MCF 10A (cell line): Measurements from ENCODE around the gene FTCDNL1. TPM values are rescaled to one million over a fixed set of nuclear protein-coding genes. Genes with fewer than 3 reads are reported as not detected.

ENCODE experiments used
- Bru-seq: library from RNA; stranded (reverse); fragments of 400-500 nt; gene quantifications from one replicate; lab custom pipeline; 2021; lab: Mats Ljungman, UMichigan
- BruChase-seq, 2 experiments: library from RNA; stranded (reverse); fragments of 400-500 nt; gene quantifications; one replicate each; lab custom pipeline; 2021; lab: Mats Ljungman, UMichigan
- BruUV-seq: library from RNA; stranded (reverse); fragments of 400-500 nt; replicated peaks from 2 replicates; lab custom pipeline; 2021; lab: Mats Ljungman, UMichigan
- CTCF ChIA-PET: fragments of 300-600 bp; sonication (Branson Sonifier 250); formaldehyde crosslinking; extraction: SDS; loops from one replicate; lab custom pipeline; 2021; ENCODE audit warnings: antibody characterized with exemption, inconsistent platforms; lab: Yijun Ruan, JAX
- POLR2A ChIA-PET: fragments of 300-600, 350-650 bp; sonication (Branson Sonifier 250); formaldehyde crosslinking; extraction: SDS; loops from one replicate; lab custom pipeline; 2020; ENCODE audit warnings: antibody characterized with exemption, inconsistent platforms; lab: Yijun Ruan, JAX
- DNase-seq: peaks from one replicate; pipeline ENCODE4 v3.0.0-alpha.2; 2018; ENCODE audit not compliant: unreplicated experiment
- H3K27ac Mint-ChIP-seq: one replicate; pipeline ENCODE4 v1.8.0; 2022; ENCODE audit warnings: mild to moderate bottlenecking, low read depth, mixed read lengths; ENCODE audit not compliant: unreplicated experiment
- H3K27me3 Mint-ChIP-seq: one replicate; pipeline ENCODE4 v1.8.0; 2022; ENCODE audit warnings: mixed read lengths; ENCODE audit not compliant: insufficient read depth, unreplicated experiment
- H3K36me3 Mint-ChIP-seq: one replicate; pipeline ENCODE4 v1.8.0; 2022; ENCODE audit warnings: mild to moderate bottlenecking, moderate library complexity, mixed read lengths; ENCODE audit not compliant: insufficient read depth, unreplicated experiment
- H3K4me1 Mint-ChIP-seq: one replicate; pipeline ENCODE4 v1.8.0; 2022; ENCODE audit warnings: mixed read lengths; ENCODE audit not compliant: insufficient read depth, unreplicated experiment
- H3K4me3 Mint-ChIP-seq: one replicate; pipeline ENCODE4 v1.8.0; 2022; ENCODE audit warnings: mild to moderate bottlenecking, moderate library complexity, mixed read lengths; ENCODE audit not compliant: unreplicated experiment
- H3K9me3 Mint-ChIP-seq: one replicate; pipeline ENCODE4 v1.8.0; 2022; ENCODE audit warnings: mixed read lengths; ENCODE audit not compliant: unreplicated experiment
- CTCF ChIP-seq: fragments of 200-600 bp; IDR thresholded peaks from one replicate; pipeline ENCODE4 v1.8.0; 2022; ENCODE audit warnings: antibody characterized with exemption, mild to moderate bottlenecking; ENCODE audit not compliant: unreplicated experiment
- intact Hi-C: fragments of 100-400 bp; cut with micrococcal nuclease; formaldehyde crosslinking; loops from 2 replicates; pipeline ENCODE4 v1.14.1; 2022
- long read RNA-seq: library from polyadenylated mRNA; stranded (forward); transcript quantifications from one replicate; pipeline ENCODE4 v2.0.0, GENCODE V29; 2022
- total RNA-seq: library from RNA; stranded (reverse); gene quantifications from 2 replicates; pipeline ENCODE4 v1.2.3, GENCODE V29; 2022

FTCDNL1 gene
- total RNA-seq, result 1.9 and 2.5 TPM in 2 replicates
- Bru-seq, nascent RNA, result percentile 40 among the genes with signal in this experiment
- BruChase-seq, experiment 1, labeled RNA remaining after a 6-hour chase, result percentile 45 among the genes with signal in this experiment
- percentile 45 among the genes with signal in this experiment for BruChase-seq, experiment 2, labeled RNA remaining after a 2-hour chase
- long read RNA-seq, partial matches to known transcripts, result 0 of 1 reads
- long read RNA-seq, other reads (novel, unspliced or antisense), result 1 of 1 reads

DNA sequence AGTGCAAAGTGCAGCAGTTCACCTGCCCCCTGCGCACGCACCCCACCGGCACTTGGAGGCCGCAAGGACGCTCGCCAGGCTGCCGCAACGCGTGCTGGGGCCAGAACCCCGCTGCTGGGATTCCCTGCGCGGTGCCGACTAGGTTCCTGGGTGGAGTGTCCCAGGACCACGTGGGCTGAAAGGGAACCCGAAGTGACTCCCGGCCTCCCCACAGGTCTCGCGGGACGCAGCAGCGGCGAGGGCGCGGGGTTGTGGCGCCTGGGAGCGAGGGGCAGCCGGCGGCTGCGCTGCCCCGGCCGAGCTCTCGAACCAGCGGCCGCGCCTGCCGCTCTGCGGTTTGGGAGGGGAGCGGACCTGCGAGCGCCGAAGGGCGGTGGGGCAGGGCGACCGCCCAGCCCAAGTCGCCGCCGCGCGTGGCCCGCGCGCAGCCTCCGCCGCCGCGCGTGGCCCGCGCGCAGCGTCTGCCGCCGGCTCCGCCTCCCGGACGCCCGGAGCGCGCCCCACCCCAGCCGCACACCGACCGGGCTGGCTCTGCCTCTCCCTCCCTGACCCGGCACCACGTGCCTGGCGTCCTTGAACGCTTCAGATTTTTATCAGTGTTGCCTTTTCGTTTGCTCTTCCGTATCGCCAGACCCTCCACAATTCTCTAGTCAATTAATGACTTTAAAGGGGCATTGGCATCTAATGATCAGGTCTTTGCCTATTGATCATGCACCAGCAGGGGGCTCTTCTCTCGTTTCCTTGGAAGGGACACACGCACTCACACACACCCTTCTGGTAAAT is at the start of gene FTCDNL1:
Gene FTCDNL1 (minus strand): TSS at position 475 of the 783 bp plus-strand sequence. CDS start 2,230 bp downstream, outside the sequence.
- BruUV-seq, result no TSS peak
- peak; percentile 43 for DNase-seq
- Mint-ChIP-seq H3K9me3 (no peaks in the 10 kb centered on the region), H3K4me3 (peak within 1 kb of the TSS; percentile 93), H3K27me3 (peaks cover 56% of the 10 kb centered on the region), H3K36me3 (no peaks in the 10 kb centered on the region), H3K4me1 (peaks cover 6% of the 10 kb centered on the region), H3K27ac (no peak within 1 kb of the TSS)
- TF ChIP-seq CTCF, result peak; percentile 57
- ChIA-PET CTCF (interaction anchor here (0.7 to 1.3 kb wide), 3 partner anchors 10 to 204 kb away, joined by 3 to 5 read pairs (median 4); no protein-coding TSS in a partner anchor), POLR2A (no interaction called here)
- intact Hi-C loops, result loop anchor here (10.0 kb wide), 1 partner anchor 94 kb away; no protein-coding TSS in a partner anchor

GRCh38 chr2:199896617-199897016 is 45.6 kb upstream of the FTCDNL1 start:
- ChIA-PET CTCF (interaction anchor here (0.5 kb wide), 1 partner anchor 44 kb away, joined by 5 read pairs; no protein-coding TSS in a partner anchor), POLR2A (no interaction called here)
- DNase-seq, result no peak
- Mint-ChIP-seq H3K27me3 (no peaks in the 10 kb centered on the region), H3K9me3 (no peaks in the 10 kb centered on the region), H3K4me1 (no peaks in the 10 kb centered on the region), H3K4me3 (no peak overlapping the region), H3K27ac (no peak overlapping the region), H3K36me3 (no peaks in the 10 kb centered on the region)
- intact Hi-C loops, result no loop called here
- TF ChIP-seq CTCF, result no peak
- BruUV-seq, result no TSS peak

DNA sequence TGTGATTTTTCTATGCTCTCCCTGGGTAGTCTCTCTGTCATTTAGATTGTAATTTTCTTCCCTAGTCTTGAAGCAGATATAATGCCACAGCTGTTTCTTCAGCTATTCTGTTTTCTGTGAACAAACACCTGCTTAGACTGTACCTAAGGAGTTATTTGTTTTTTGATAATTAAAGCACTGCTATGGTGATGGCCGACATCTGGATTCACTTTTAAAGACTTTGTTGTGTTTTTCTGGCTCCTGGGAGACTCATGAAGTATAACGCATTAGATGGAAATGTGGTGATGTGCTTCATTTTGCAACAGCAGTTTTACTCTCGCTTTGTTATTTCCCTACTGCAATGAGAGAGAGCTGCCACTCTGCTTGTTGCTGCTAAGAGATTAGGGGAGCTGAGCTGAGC is 44.4 kb upstream of the FTCDNL1 start:
- Mint-ChIP-seq H3K9me3 (no peaks in the 10 kb centered on the region), H3K4me3 (no peak overlapping the region), H3K27me3 (no peaks in the 10 kb centered on the region), H3K36me3 (no peaks in the 10 kb centered on the region), H3K4me1 (no peaks in the 10 kb centered on the region), H3K27ac (no peak overlapping the region)
- TF ChIP-seq CTCF, result no peak
- intact Hi-C loops, result no loop called here
- no peak for DNase-seq
- CTCF ChIA-PET, result no interaction called here
- POLR2A ChIA-PET, result interaction anchor here (0.6 kb wide), 1 partner anchor 1716 kb away, joined by 3 read pairs; no protein-coding TSS in a partner anchor
- no TSS peak for BruUV-seq
